Activated CD8-positive, alpha-beta T cell treated with anti-CD3 and anti-CD28 coated beads for 36 hours (primary cell): ENCODE measurements around the gene C1orf116. TPM values are rescaled to one million over a fixed set of nuclear protein-coding genes. Genes with fewer than 3 reads are reported as not detected.
"Not testable (repeated sequence)": the region's sequence is repeated elsewhere in the genome, so short reads cannot be mapped to it uniquely, and the experiment has no call there.

Source experiments
- ATAC-seq: fragments of 200-7000 bp; cut with Tn5 transposase; one replicate; pipeline ENCODE4 v1.10.0; 2021; ENCODE audit warnings: mild to moderate bottlenecking, moderate library complexity
- CTCF ChIA-PET: fragments of 350-600 bp; sonication (Branson Sonifier 250); formaldehyde crosslinking; loops from one replicate; lab custom pipeline; 2021; ENCODE audit warnings: antibody characterized with exemption; lab: Charles Lee
- POLR2A ChIA-PET: fragments of 350-600 bp; sonication (Branson Sonifier 250); formaldehyde crosslinking; loops from one replicate; lab custom pipeline; 2021; ENCODE audit warnings: antibody characterized with exemption; lab: Charles Lee
- DNase-seq: peaks from one replicate; pipeline ENCODE4 v3.0.0-alpha.2; 2020
- H3K27ac Mint-ChIP-seq: one replicate; pipeline ENCODE4 v1.8.0; 2021; ENCODE audit warnings: mild to moderate bottlenecking, mixed read lengths
- H3K27me3 Mint-ChIP-seq: one replicate; pipeline ENCODE4 v1.8.0; 2021; ENCODE audit warnings: mixed read lengths
- H3K36me3 Mint-ChIP-seq: one replicate; pipeline ENCODE4 v1.8.0; 2021; ENCODE audit warnings: low read depth, mixed read lengths
- H3K4me1 Mint-ChIP-seq: one replicate; pipeline ENCODE4 v1.8.0; 2021; ENCODE audit warnings: low read depth, mixed read lengths
- H3K4me3 Mint-ChIP-seq: one replicate; pipeline ENCODE4 v1.8.0; 2021; ENCODE audit warnings: mild to moderate bottlenecking, moderate library complexity, mixed read lengths
- H3K9me3 Mint-ChIP-seq: one replicate; pipeline ENCODE4 v1.8.0; 2021; ENCODE audit warnings: mixed read lengths
- CTCF ChIP-seq: fragments of 200-600 bp; IDR thresholded peaks from one replicate; pipeline ENCODE4 v1.8.0; 2022; ENCODE audit warnings: antibody characterized with exemption, mild to moderate bottlenecking
- intact Hi-C: fragments of 100-400 bp; cut with micrococcal nuclease; formaldehyde crosslinking; loops from one replicate; pipeline ENCODE4 v1.10.0; 2022
- total RNA-seq, 2 experiments: library from RNA; stranded (reverse); gene quantifications; one replicate each; pipeline ENCODE4 v1.2.3, GENCODE V29; 2021

Gene C1orf116
- total RNA-seq, 2 experiments from 2014 or later = 0.07 to 0.13 TPM

DNA sequence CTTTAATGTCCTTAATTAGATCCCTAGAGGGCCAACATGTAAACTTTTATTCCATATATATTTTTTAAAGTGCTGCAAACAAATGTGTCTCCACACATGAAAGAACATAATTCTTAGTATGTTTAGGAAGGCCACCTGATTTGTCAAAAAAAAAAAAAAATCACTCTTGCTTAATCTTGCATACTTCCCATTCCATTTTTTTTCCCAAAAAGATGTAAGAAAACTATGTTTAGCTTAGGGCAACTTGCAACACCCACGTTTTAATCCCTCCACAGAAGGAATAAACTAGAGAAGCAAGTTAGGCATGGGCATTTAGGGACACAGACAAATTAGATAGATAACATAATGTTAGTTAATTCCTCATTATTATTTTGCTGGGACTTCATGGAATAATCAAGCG, 12.9 kb upstream of the C1orf116 start:
- intact Hi-C loops = no loop called here
- ChIA-PET CTCF (interaction anchor here (1.1 to 2.1 kb wide), 4 partner anchors 25 to 181 kb away, joined by 3 to 7 read pairs (median 5); no protein-coding TSS in a partner anchor), POLR2A (interaction anchor here (0.6 to 0.7 kb wide), 2 partner anchors 25 to 78 kb away, joined by 3 to 5 read pairs; no protein-coding TSS in a partner anchor)
- DNase-seq = no peak
- H3K27me3 Mint-ChIP-seq = no peaks in the 10 kb centered on the region
- no peak for ATAC-seq
- no peak for TF ChIP-seq CTCF
- no peaks in the 10 kb centered on the region for H3K9me3 Mint-ChIP-seq
- H3K27ac Mint-ChIP-seq = no peak overlapping the region
- H3K36me3 Mint-ChIP-seq = peaks cover 38% of the 10 kb centered on the region
- H3K4me3 Mint-ChIP-seq = no peak overlapping the region
- H3K4me1 Mint-ChIP-seq = peaks cover 50% of the 10 kb centered on the region

GRCh38 chr1:207041397-207041796, 8.8 kb upstream of the C1orf116 start:
- H3K4me3 Mint-ChIP-seq, ATAC-seq, DNase-seq, H3K27ac Mint-ChIP-seq, intact Hi-C loops, CTCF ChIA-PET, H3K9me3 Mint-ChIP-seq, H3K27me3 Mint-ChIP-seq: not testable (repeated sequence)
- Mint-ChIP-seq H3K36me3 (peaks cover 18% of the 10 kb centered on the region), H3K4me1 (peaks cover 25% of the 10 kb centered on the region)
- POLR2A ChIA-PET = interaction anchor here (0.7 to 1.8 kb wide), 3 partner anchors 12 to 537 kb away, joined by 3 to 6 read pairs (median 3); partner anchors contain the start of gene PFKFB2

DNA sequence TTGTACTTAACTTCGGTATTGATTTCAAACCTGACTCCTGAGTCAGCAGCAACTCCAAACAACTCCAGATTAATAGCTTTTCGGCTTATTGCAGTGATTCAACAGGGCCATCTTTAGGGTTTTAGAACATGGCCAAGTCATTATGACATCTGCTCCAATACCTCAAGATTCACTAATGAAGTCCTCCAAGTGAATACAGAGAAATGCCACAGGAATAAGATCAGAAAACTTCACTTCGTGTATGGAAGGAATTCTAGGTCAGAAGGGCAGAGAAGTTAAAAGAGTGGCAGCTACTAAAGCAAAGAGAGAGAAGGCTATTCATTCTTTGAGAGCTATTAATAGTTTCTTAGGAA, 7.6 kb upstream of the C1orf116 start:
- ChIA-PET CTCF (interaction anchor here (0.7 to 1.8 kb wide), 6 partner anchors 9 to 56 kb away, joined by 3 to 10 read pairs (median 4); no protein-coding TSS in a partner anchor), POLR2A (interaction anchor here (0.7 to 1.1 kb wide), 2 partner anchors 10 to 31 kb away, joined by 3 read pairs; no protein-coding TSS in a partner anchor)
- H3K4me1 Mint-ChIP-seq = peaks cover 15% of the 10 kb centered on the region
- TF ChIP-seq CTCF = no peak
- H3K9me3 Mint-ChIP-seq = no peaks in the 10 kb centered on the region
- no peak for ATAC-seq
- no peaks in the 10 kb centered on the region for H3K27me3 Mint-ChIP-seq
- no peak overlapping the region for H3K27ac Mint-ChIP-seq
- DNase-seq = no peak
- peaks cover 12% of the 10 kb centered on the region for H3K36me3 Mint-ChIP-seq
- intact Hi-C loops = no loop called here
- H3K4me3 Mint-ChIP-seq = no peak overlapping the region

DNA sequence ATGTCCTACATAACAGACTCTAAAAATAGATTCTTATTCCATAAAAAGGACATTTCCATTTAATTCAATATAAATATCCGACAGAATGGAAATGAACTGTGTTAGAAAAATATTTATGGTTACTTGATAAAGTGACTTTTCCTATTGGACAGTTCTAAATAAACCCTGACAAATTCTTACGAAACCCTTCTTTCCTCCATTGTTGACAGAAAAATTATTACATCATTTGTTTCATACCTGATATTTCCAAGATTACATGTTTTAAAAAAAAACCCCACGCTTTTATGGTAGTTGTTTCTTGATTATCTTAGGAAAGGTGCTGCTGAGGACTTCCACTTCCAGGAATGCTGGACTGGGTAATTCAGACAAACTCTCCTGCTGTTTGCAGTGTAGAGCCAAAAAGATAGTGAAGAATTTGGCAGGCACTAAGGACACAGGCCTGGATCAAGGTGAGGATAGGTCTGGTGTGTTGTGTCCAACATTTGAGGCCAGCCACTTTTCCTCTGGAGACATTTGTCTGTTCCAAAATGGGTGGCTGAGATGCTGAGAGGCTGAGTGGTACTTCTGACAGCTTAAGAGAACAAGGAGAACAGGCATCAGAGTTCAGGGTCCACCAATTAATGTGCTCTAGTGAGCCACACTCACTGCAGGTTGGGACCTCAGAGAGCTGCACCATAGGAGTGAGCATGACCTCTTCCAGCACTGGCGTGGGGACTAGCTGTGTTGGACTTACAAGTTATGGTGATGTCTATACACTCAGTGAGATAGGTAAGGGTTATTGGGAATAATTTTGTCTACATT, 7.0 kb upstream of the C1orf116 start:
- H3K4me1 Mint-ChIP-seq = peaks cover 11% of the 10 kb centered on the region
- peaks cover 2% of the 10 kb centered on the region for H3K27me3 Mint-ChIP-seq
- intact Hi-C loops = no loop called here
- no peak overlapping the region for H3K27ac Mint-ChIP-seq
- H3K4me3 Mint-ChIP-seq = no peak overlapping the region
- H3K36me3 Mint-ChIP-seq = peaks cover 8% of the 10 kb centered on the region
- DNase-seq (no peak), ATAC-seq (no peak)
- POLR2A ChIA-PET = interaction anchor here (0.7 kb wide), 1 partner anchor 9 kb away, joined by 3 read pairs; no protein-coding TSS in a partner anchor
- no peak for TF ChIP-seq CTCF
- H3K9me3 Mint-ChIP-seq = no peaks in the 10 kb centered on the region
- CTCF ChIA-PET = interaction anchor here (0.7 to 1.8 kb wide), 7 partner anchors 10 to 460 kb away, joined by 3 to 10 read pairs (median 3); no protein-coding TSS in a partner anchor

GRCh38 chr1:207036865-207037264, 4.3 kb upstream of the C1orf116 start:
- peaks cover 13% of the 10 kb centered on the region for H3K27me3 Mint-ChIP-seq
- DNase-seq (no peak), ATAC-seq (no peak)
- H3K36me3 Mint-ChIP-seq = peaks cover under 1% of the 10 kb centered on the region
- H3K4me1 Mint-ChIP-seq = no peaks in the 10 kb centered on the region
- TF ChIP-seq CTCF = no peak
- ChIA-PET POLR2A (no interaction called here), CTCF (interaction anchor here (0.8 to 3.8 kb wide), 3 partner anchors 12 to 311 kb away, joined by 4 to 17 read pairs (median 15); no protein-coding TSS in a partner anchor)
- H3K4me3 Mint-ChIP-seq = no peak overlapping the region
- H3K9me3 Mint-ChIP-seq = no peaks in the 10 kb centered on the region
- no peak overlapping the region for H3K27ac Mint-ChIP-seq
- intact Hi-C loops = no loop called here
